GM08714 (cell line): ENCODE results near the gene TEX26.

ENCODE experiments used
- H3K4me3 ChIP-seq: fragments of 200-500 bp; sonication (Bioruptor generic); 2 replicates; pipeline ENCODE4 v1.5.1; 2014; ENCODE audit warnings: mild to moderate bottlenecking, low read length, inconsistent platforms
- ZNF274 ChIP-seq: IDR thresholded peaks from 2 replicates; pipeline ENCODE4 v1.6.1; 2012; ENCODE audit warnings: mild to moderate bottlenecking, low read depth, low read length

The TEX26 gene

DNA sequence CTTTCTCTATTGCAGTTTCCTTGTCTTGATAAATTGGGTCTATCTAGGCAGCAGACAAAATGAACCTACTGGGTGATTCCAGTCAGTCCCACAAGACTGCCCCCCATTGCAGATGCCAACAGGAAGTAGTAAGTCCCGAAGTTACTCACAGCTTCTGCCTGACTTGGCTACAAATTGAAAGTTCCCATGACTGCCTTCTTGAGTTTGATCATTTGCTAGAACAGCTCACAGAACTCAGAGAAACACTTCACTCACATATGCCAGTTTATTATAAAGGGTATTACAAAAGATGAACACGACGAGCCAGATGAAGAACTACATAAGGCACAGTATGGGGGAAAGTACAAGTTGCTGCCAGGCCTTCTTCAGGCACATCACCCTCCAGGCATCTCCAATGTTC lies 50.0 kb downstream of the TEX26 start:
- TF ChIP-seq ZNF274 = no peak
- H3K4me3 ChIP-seq = no peak overlapping the region

DNA sequence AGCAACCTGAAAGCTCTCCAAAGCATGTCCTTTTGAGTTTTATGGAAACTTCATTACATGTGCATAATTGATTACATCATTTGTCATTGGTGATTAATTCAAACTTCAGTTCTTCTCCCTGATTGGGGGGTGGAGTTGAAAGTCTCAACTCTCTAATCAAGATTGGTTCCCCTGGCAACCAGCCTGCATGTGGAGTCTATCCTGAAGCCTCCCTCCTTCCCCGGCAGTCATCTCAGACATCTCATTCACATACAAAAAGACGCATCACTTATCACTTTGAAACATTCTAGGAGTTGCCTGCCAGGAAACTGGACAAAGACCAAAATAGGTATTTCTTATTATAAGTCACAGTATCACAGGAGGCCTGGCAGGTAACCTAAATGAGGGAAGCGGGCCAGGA lies 50.5 kb downstream of the TEX26 start:
- H3K4me3 ChIP-seq = no peak overlapping the region
- TF ChIP-seq ZNF274 = no peak

DNA sequence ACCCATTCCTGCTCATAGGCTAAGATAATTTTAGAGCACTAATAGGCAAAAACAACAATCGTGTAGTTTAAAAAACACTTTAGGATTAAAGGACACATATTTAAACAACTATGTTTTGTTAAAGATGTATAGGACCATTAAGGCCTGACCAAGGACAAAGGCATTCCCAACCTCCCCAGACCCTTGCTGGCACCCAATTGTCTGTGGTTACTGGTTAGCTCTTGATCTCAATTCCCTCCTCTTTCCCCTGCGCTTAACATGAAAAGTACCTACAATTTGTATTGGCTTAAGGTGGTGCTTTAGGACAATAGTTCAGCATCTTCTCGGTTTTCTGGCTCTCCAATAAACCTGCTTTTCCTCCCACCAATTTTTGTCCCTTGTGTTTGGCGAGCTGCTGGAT lies 51.0 kb downstream of the TEX26 start:
- no peak for TF ChIP-seq ZNF274
- H3K4me3 ChIP-seq = no peak overlapping the region

DNA sequence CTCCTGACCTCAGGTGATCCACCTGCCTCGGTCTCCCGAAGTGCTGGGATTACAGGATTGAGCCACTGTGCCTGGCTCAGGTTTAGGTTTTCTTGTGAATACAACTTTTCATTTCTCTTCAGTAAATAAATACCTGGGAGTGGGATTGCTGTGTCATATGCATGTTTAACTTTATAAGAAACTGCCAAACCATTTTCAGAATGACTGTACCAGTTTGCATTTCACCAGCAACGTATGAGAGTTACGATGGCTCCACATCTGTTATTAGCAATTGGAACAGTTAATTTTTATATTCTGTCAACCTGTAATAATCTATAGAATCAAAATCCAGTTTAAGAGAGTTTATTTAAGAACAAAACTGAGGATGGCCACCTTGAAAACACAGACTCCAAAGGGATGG lies 52.2 kb downstream of the TEX26 start:
- TF ChIP-seq ZNF274 = no peak
- no peak overlapping the region for H3K4me3 ChIP-seq

DNA sequence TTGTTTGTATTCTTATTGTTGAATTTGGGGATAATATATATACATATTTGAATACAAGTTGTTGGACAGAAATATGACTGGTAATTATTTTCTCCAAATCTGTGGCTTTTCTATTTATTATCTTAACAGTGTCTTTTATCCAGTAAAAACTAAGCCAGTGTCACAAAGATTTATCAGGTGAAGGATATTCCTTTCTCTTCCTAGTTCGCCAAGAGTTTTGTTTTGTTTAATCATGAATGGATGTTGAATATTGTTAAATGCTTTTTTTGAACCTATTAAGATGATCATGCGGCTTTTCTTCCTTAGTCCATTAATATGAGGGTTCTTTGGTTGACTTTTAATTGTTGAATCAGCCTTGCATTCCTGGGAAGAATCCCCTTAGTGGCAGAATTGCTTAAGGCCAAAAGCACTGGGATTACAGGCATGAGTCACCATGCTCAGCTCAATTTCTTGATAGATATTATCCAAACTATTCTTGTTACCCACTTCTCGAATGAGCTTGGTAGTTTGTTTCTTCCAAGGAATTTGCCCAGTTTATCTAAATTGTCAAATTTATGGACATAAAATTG lies 53.3 kb downstream of the TEX26 start:
- TF ChIP-seq ZNF274 = no peak
- H3K4me3 ChIP-seq = no peak overlapping the region

DNA sequence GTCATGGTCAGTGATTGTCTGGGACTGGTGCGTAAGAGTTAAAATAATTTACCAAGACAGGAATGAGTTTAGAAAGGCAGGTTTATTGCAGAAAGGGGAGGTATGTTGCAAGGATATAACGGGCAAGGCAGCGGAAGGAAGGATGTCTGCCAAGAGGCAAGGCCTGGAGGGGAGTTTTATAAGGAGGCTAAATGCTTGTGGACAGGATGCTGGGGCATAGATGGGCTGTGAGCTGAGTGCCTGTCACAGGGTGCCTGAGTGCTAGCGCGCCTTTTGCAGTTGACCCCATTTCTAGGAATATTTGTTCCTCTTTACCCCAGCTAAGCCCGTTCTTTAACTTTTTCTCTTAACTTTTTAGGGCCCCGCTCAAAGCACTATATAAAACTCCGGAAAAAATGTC lies 58.7 kb downstream of the TEX26 start:
- no peak for TF ChIP-seq ZNF274
- no peak overlapping the region for H3K4me3 ChIP-seq

DNA sequence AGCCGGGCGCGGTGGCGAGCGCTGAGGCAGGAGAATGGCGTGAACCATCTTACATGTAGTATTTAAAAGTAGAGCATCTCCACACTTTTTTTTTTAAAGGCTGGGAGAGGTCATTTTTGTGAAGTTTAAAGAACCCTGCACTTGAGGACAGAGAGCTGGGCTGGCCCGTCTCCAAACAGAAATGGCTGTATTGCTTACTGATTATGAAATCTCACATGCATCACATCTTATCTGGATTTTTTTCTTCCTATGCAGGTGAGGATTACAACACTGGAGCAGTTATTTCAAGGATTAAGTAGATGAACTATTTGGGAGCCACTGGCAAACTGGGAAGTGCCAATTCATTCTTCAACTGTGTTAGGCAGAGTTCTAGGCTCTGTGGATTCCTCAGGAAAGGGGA lies 59.5 kb downstream of the TEX26 start:
- no peak overlapping the region for H3K4me3 ChIP-seq
- no peak for TF ChIP-seq ZNF274

DNA sequence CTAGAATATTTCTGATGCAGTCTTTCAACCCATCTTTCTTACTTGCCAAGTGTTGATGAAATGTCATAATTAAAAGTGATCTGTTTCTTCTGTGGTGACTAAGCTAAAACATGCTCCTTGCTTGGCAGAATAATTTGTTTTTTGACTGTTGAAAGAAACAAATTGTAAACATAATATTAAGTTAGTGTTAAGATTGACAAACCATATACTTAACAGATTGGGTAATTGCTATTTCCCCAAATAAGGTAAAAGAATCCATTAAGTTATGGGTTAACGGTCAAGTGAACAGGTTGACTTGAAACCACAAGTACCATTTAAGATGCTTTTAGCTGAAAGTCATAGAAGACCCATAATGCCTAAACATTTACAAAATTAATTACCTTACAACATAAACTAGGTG lies 62.9 kb downstream of the TEX26 start:
- no peak overlapping the region for H3K4me3 ChIP-seq
- TF ChIP-seq ZNF274 = no peak

DNA sequence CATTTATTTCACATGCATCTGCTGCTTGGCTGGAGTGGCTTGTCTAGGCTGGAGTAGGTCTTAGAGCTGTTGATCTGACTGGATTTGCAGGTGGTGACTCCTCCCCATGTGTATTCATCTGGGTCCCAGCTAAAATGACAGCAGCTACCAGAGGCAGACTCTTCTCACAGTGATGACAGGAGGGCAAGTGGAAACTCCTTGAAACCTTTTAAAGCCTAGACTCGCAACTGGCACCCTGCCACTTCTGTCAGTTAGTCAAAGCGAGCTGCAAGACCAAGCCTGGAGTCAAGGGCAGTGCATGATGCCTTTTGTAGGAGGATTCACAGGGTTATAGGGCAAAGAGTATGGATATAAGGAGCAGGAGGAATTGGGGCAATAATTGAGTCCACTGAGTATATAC lies 65.2 kb downstream of the TEX26 start:
- no peak for TF ChIP-seq ZNF274
- no peak overlapping the region for H3K4me3 ChIP-seq

DNA sequence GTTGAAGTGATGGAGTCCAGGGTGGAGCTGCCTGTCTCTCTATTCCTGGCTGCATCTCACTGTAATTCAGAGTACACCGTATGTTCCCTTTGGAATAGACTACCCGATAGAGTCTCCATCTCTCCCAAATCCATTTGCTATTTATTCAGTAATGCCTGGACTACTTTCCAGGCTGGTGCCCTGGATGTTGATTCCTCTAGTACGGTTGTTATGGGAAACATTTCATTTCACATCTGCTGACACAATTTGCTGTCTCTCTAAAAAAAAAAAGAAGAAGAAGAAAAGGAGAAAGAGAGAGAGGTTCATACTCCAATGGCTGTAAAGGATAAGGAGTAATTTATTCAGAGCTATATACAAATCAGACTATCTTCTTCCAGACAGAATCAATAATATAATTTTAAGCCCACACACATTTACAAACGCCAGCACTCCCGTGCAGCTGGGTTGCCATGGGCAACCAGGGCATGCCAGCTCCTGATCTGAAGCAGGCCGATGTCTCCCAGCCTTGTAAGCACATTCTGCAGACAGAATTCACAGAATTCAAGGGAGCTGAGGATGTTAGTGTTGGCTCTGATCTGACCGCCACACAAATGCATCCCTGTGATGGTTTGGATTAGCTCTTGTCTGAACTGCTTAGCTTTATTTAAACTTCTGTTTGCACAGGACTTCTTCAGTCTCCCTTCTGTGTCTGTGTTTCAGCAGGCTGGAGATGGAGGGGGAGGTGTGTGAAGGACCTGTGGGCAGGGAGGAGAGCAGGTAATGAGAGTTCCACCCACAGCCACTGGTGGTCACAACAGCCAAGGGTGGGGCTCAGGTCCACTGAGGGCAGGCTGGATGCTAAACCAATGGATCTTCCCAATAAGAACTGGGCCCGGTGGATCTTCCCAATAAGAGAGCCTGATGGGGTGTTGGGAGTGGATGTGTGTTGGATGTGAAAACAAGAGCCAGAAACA lies 66.0 kb downstream of the TEX26 start:
- no peak for TF ChIP-seq ZNF274
- H3K4me3 ChIP-seq = no peak overlapping the region

DNA sequence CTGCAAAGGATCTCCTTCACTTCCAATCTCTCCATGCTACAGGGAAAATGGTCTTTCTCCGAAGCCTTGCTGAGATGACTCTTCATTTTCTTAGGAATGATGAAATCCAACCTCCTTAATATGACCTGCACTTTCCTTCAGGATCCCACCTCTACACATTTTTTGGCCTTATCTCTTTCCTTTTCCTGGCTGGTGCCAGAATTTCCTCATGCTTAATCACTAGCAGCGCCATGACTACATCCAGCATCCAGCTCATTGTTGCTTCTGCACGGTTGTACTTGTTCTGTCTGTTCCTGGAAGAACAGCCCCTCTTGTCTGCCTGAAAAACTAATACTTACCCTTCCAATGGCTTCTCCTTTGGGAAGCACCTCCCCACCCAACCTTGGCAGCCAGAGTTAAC lies 68.4 kb downstream of the TEX26 start:
- H3K4me3 ChIP-seq = no peak overlapping the region
- no peak for TF ChIP-seq ZNF274

DNA sequence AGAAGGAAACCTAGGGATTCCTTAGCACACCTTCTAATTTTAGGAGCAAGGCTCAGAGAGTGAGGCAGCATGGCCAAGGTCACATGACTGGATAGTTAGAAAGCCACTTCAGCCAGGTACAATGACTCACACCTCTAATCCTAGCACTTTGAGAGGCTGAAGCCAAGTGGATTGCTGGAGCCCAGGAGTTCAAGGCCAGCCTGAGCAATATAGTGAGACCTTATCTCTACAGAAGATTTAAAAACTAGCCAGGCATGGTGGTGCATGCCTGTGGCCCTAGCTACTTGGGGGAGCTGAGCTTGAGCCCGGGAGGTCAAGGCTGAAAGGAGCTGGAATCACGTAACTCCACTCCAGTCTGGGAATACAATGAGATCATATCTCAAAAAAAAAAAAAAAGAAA lies 69.2 kb downstream of the TEX26 start:
- H3K4me3 ChIP-seq = no peak overlapping the region
- no peak for TF ChIP-seq ZNF274

DNA sequence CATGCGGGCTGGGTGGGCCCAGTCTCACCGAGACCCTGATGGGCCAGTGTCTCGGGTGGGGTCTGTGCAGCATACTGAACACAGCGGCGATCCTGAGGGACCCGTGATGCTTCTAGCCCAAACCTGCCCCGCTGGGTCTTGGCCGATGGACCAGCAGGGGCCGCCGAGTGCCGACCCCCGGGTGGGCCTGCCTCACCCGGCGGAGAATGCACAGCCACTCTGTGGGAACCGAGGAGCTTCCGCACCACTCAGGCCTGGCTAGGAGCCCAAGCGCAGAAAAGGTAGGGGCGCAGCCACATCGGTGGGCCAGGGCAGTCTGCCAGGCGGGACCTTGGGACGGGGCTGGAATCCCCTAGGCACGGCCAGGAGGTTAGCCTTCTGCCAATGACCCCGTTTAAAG lies 72.6 kb downstream of the TEX26 start:
- no peak overlapping the region for H3K4me3 ChIP-seq
- TF ChIP-seq ZNF274 = no peak

DNA sequence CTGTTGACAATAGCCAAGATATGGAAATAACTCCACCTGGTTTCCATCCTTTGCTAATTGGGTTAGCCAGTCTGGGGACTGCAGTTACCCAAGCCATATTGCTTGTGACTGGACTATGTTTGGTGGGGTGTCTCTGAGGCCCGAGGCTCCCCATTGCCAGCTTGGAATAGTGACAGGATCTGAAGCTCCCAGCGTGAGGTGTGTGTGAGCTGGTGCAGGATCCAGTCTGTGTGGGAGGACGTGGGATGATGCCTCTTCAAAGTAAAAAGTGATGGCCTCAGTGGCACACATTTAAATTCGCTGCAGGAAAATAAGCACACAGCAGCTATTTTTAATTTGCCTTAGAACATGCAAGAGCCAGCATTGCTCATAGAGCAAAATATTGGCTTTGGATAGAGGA lies 75.0 kb downstream of the TEX26 start:
- no peak for TF ChIP-seq ZNF274
- no peak overlapping the region for H3K4me3 ChIP-seq

DNA sequence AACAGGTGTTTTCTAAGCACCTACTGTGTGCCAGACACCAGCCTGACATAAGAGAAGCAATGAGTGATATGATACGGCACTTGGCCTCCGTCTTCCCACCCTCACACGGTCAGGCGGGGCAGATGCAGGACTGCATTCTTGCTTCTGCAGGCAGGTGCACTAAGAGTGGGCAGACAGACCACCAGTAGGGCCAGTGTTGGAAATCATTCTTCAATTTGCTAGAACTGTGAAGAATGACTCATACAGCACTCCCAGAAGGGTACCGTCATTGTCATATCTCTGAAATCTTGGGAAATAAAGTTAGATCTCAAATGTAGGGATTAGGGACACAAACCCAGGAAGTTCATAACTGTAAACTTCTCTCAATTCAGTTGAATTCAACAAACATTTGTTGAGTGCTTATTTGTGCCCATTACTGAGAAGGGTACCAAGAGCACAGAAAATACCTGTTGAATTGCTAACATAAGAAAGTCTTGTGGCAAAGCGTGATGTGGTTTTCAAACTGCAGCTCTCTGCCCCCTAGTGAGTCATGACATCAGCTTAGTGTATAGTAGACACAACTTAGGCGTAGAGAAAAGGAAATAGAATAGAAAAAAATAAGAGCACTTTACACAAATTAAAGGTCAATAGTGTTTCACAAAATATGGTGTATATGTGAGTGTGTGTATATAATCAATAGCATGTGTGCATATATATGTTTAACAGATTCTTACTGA lies 76.1 kb downstream of the TEX26 start:
- H3K4me3 ChIP-seq = no peak overlapping the region
- no peak for TF ChIP-seq ZNF274
